IMR-90 (cell line): ENCODE data around the gene DIP2C.

ENCODE experiments used
- CHD1 ChIP-seq: IDR thresholded peaks from 2 replicates; pipeline ENCODE4 v1.6.1; 2012; ENCODE audit warnings: low read depth, low read length, improper control_type of control experiment
- CTCF ChIP-seq: conservative IDR thresholded peaks from 2 replicates; pipeline ENCODE4 v1.5.1; 2012; ENCODE audit warnings: mild to moderate bottlenecking, low read depth, low read length, improper control_type of control experiment
- RFX5 ChIP-seq: IDR thresholded peaks from 2 replicates; pipeline ENCODE4 v1.8.0; 2012; ENCODE audit warnings: low read depth, mild to moderate bottlenecking, low read length, moderate library complexity

GRCh38 chr10:593016-593415 is 96.5 kb downstream of the DIP2C start:
- TF ChIP-seq CTCF (no peak), RFX5 (no peak), CHD1 (no peak; the same call in 1 of the 2 replicates)
